Endothelial cell of umbilical vein (primary cell): ENCODE results near the gene TPO. TPM values are rescaled to one million over a fixed set of nuclear protein-coding genes. Genes with fewer than 3 reads are reported as not detected.

Experiments used
- BruUV-seq: library from RNA; stranded (reverse); fragments of 400-500 nt; replicated peaks from 2 replicates; lab custom pipeline; 2021; lab: Mats Ljungman, UMichigan
- CTCF ChIA-PET: fragments of 300-600, 350-600 bp; sonication (Branson Sonifier 250); formaldehyde crosslinking; loops from one replicate; lab custom pipeline; 2021; ENCODE audit warnings: antibody characterized with exemption, inconsistent platforms; lab: Charles Lee
- POLR2A ChIA-PET: fragments of 300-600, 350-600 bp; sonication (Branson Sonifier 250); formaldehyde crosslinking; loops from one replicate; lab custom pipeline; 2021; ENCODE audit warnings: antibody characterized with exemption, inconsistent platforms; lab: Charles Lee
- DNase-seq: peaks from one replicate; pipeline ENCODE4 v3.0.0-alpha.2; 2011; ENCODE audit warnings: low read depth, low spot score
- FAIRE-seq: peaks from 2 replicates; lab custom pipeline; 2011; peaks lifted over from hg19 to GRCh38; lab: Jason Lieb, UNC
- H2AFZ ChIP-seq: 2 replicates; pipeline ENCODE4 v1.6.0; 2012; ENCODE audit warnings: low read depth, low read length, control low read depth, inconsistent platforms
- H3K27ac ChIP-seq: 2 replicates; pipeline ENCODE4 v1.5.1; 2011; ENCODE audit warnings: low read depth, mild to moderate bottlenecking, control low read depth, low read length, moderate library complexity; ENCODE audit not compliant: insufficient read depth
- H3K27me3 ChIP-seq, 2 experiments: 2 replicates each; pipeline versions ENCODE4 v1.6.0 to v1.6.1; 2011; ENCODE audit warnings: low read length in 2 of 2, mixed read lengths in 1 of 2; ENCODE audit not compliant: control insufficient read depth in 2 of 2, insufficient read depth in 2 of 2
- H3K36me3 ChIP-seq, 2 experiments: 2 replicates in 1 of 2; 3 replicates in 1 of 2; pipeline ENCODE4 v1.5.1; 2011; ENCODE audit warnings: low read length in 2 of 2, mild to moderate bottlenecking in 1 of 2, moderate library complexity in 1 of 2; ENCODE audit not compliant: control insufficient read depth in 2 of 2, insufficient read depth in 2 of 2; ENCODE audit errors: extremely low read depth in 1 of 2
- H3K4me1 ChIP-seq: 3 replicates; pipeline ENCODE4 v1.5.1; 2011; ENCODE audit warnings: mild to moderate bottlenecking, low read length; ENCODE audit not compliant: control insufficient read depth, insufficient read depth; ENCODE audit errors: extremely low read depth
- H3K4me2 ChIP-seq: 2 replicates; pipeline ENCODE4 v1.6.1; 2011; ENCODE audit warnings: low read length, control low read depth, mixed read lengths; ENCODE audit not compliant: insufficient read depth
- H3K4me3 ChIP-seq, 3 experiments: fragments of 200-600 bp in 1 of 3; sonication (generic), shearing (Covaris generic) in 1 of 3; replicated peaks in 1 of 3; 2 replicates each; pipeline ENCODE4 v1.5.1; 2011 to 2016; ENCODE audit warnings: control low read depth in 3 of 3, low read length in 3 of 3, mild to moderate bottlenecking in 2 of 3, inconsistent platforms in 1 of 3, low read depth in 1 of 3, moderate library complexity in 1 of 3; ENCODE audit not compliant: insufficient read depth in 1 of 3
- H3K79me2 ChIP-seq: 2 replicates; pipeline ENCODE4 v1.6.0; 2012; ENCODE audit warnings: low read length, inconsistent platforms; ENCODE audit not compliant: control insufficient read depth, insufficient read depth
- H3K9ac ChIP-seq: replicated peaks from 2 replicates; pipeline ENCODE3; 2011; ENCODE audit warnings: low read length, control low read depth; ENCODE audit not compliant: insufficient read depth; ENCODE audit errors: extremely low read depth
- H3K9me1 ChIP-seq: replicated peaks from 3 replicates; pipeline ENCODE4 v1.6.0; 2011; ENCODE audit warnings: mild to moderate bottlenecking, low read length; ENCODE audit not compliant: control insufficient read depth, insufficient read depth; ENCODE audit errors: extremely low read depth
- H3K9me3 ChIP-seq: replicated peaks from 2 replicates; pipeline ENCODE4 v1.5.1; 2012; ENCODE audit warnings: low read length, inconsistent platforms; ENCODE audit not compliant: control insufficient read depth, insufficient read depth
- H4K20me1 ChIP-seq: replicated peaks from 2 replicates; pipeline ENCODE3; 2011; ENCODE audit warnings: mild to moderate bottlenecking, low read length; ENCODE audit not compliant: control insufficient read depth, insufficient read depth; ENCODE audit errors: extremely low read depth
- MYC ChIP-seq: IDR thresholded peaks from one replicate; pipeline ENCODE4 v1.6.1; 2011; ENCODE audit warnings: mild to moderate bottlenecking, low read depth, low read length
- POLR2A ChIP-seq: IDR thresholded peaks from 2 replicates; pipeline ENCODE4 v1.6.1; 2012; ENCODE audit warnings: low read depth, mild to moderate bottlenecking, control low read depth, low read length
- POLR2AphosphoS5 ChIP-seq: IDR thresholded peaks from 2 replicates; pipeline ENCODE4 v1.6.1; 2012; ENCODE audit warnings: low read depth, mild to moderate bottlenecking, control low read depth, low read length, moderate library complexity; ENCODE audit not compliant: insufficient read depth
- dilution Hi-C: fragments of 300-500 bp; cut with MboI; formaldehyde crosslinking; loops from one replicate; pipeline ENCODE4 v1.15.0; 2019; ENCODE audit warnings: low sequenced_read_pairs; ENCODE audit not compliant: extremely low pct_ligation_motif_present
- intact Hi-C: fragments of 100-400 bp; cut with micrococcal nuclease; formaldehyde crosslinking; loops from one replicate; pipeline ENCODE4 v1.10.0; 2022
- polyA plus RNA-seq, 4 experiments: library from polyadenylated mRNA; depleted of rRNA in 3 of 4; stranded (reverse) in 3 of 4; unstranded in 1 of 4; fragments of >200 nt; gene quantifications; 2 replicates each; pipeline versions ENCODE4 v1.2.1 to v1.2.3, GENCODE V29; 2011 to 2012; ENCODE audit warnings: missing spikeins in 1 of 4
- total RNA-seq: library from RNA; stranded (reverse); gene quantifications from 2 replicates; pipeline ENCODE4 v1.2.3, GENCODE V29; 2021
- TF ChIP-seq, protein P1 (sequence below): IDR thresholded peaks from 2 replicates; pipeline ENCODE4 v1.6.1; 2011; ENCODE audit not compliant: insufficient read depth, insufficient read length
- TF ChIP-seq, protein P2 (sequence below), 2 donors: IDR thresholded peaks; 1 replicate in 1 of 2; 2 replicates in 1 of 2; pipeline ENCODE4 v1.5.1; 2011; ENCODE audit warnings: low read length in 2 of 2, mild to moderate bottlenecking in 2 of 2, moderate library complexity in 2 of 2, control low read depth in 1 of 2, inconsistent platforms in 1 of 2, low read depth in 1 of 2; ENCODE audit not compliant: insufficient read depth in 1 of 2; ENCODE audit errors: extremely low read depth in 1 of 2

Gene TPO
- total and polyA plus RNA-seq, 2 donors (not counting 3 experiments of a cell fraction or from before 2014, with no cell fraction given), result not detected

DNA sequence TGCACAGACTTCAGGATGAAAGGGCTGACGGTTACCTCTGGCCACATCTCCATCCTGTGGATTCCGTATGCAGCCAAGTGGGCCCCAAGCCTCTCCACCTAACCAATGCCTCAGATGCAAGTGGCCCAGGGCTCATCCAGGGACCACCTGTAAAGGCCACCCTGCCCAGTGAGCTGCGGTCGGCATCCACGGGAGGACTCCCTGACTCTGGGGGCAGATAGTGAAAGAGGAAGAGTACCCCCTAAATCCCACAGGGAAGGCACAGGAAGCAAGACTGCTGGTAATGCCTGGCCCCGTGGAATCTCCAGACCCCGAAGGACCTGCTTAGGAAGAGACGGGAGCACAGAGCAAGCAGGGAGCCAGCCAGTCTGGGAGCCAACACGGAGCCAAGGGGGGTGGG is 11.2 kb upstream of the TPO start:
- DNase-seq (no peak), FAIRE-seq (no peak)
- no TSS peak for BruUV-seq
- Histone ChIP-seq H3K36me3 (no peaks in the 10 kb centered on the region), H4K20me1 (no peaks in the 10 kb centered on the region), H3K9me1 (no peaks in the 10 kb centered on the region), H3K27me3 (no peaks in the 10 kb centered on the region), H3K9ac (no peak overlapping the region), H3K4me1 (no peaks in the 10 kb centered on the region), H2AFZ (no peak overlapping the region), H3K4me3 (no peak overlapping the region), H3K79me2 (no peaks in the 10 kb centered on the region), H3K4me2 (no peak overlapping the region), H3K9me3 (peaks cover 7% of the 10 kb centered on the region), H3K27ac (no peak overlapping the region)
- ChIA-PET POLR2A (no interaction called here), CTCF (no interaction called here)
- TF ChIP-seq POLR2AphosphoS5 (no peak), MYC (no peak)
- TF ChIP-seq, protein P1, sequence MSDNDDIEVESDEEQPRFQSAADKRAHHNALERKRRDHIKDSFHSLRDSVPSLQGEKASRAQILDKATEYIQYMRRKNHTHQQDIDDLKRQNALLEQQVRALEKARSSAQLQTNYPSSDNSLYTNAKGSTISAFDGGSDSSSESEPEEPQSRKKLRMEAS, result no peak
- intact Hi-C loops, result no loop called here
- dilution Hi-C loops, result no loop called here

- BruUV-seq, result no TSS peak
Observed at GRCh38 chr2:1403565-1403964, 9.7 kb upstream of the TPO start.

More at GRCh38 chr2:1403565-1403964, 9.7 kb upstream of the TPO start:
- Histone ChIP-seq H2AFZ (no peak overlapping the region), H3K79me2 (no peaks in the 10 kb centered on the region), H3K4me1 (no peaks in the 10 kb centered on the region), H3K4me3 (no peak overlapping the region), H3K27me3 (no peaks in the 10 kb centered on the region), H3K36me3 (no peaks in the 10 kb centered on the region), H3K4me2 (no peak overlapping the region), H3K27ac (no peak overlapping the region), H3K9me1 (no peaks in the 10 kb centered on the region), H3K9me3 (peaks cover 3% of the 10 kb centered on the region), H3K9ac (no peak overlapping the region), H4K20me1 (no peaks in the 10 kb centered on the region)
- ChIA-PET CTCF (no interaction called here), POLR2A (no interaction called here)
- intact Hi-C loops, result no loop called here
- dilution Hi-C loops, result no loop called here
- TF ChIP-seq, protein P1, result no peak
- TF ChIP-seq MYC (no peak), POLR2A (no peak)
- TF ChIP-seq, protein P2, sequence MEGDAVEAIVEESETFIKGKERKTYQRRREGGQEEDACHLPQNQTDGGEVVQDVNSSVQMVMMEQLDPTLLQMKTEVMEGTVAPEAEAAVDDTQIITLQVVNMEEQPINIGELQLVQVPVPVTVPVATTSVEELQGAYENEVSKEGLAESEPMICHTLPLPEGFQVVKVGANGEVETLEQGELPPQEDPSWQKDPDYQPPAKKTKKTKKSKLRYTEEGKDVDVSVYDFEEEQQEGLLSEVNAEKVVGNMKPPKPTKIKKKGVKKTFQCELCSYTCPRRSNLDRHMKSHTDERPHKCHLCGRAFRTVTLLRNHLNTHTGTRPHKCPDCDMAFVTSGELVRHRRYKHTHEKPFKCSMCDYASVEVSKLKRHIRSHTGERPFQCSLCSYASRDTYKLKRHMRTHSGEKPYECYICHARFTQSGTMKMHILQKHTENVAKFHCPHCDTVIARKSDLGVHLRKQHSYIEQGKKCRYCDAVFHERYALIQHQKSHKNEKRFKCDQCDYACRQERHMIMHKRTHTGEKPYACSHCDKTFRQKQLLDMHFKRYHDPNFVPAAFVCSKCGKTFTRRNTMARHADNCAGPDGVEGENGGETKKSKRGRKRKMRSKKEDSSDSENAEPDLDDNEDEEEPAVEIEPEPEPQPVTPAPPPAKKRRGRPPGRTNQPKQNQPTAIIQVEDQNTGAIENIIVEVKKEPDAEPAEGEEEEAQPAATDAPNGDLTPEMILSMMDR (IDR thresholded peaks at IDR 0.05; ENCODE audit: extremely low read depth in 1 of 2, insufficient read depth in 1 of 2, low read depth in 1 of 2, low read length in 2 of 2), result no peak
- FAIRE-seq (no peak), DNase-seq (no peak)
